Skeletal muscle tissue (tissue), 4 donors: ENCODE data around the gene BCL2L12. TPM values are rescaled to one million over a fixed set of nuclear protein-coding genes. Genes with fewer than 3 reads are reported as not detected.

Source experiments
- H3K27ac ChIP-seq: one replicate; pipeline ENCODE4 v1.7.0; 2013; ENCODE audit warnings: mild to moderate bottlenecking, low read depth, low read length, inconsistent platforms
- H3K27me3 ChIP-seq, 3 donors: one replicate each; pipeline ENCODE4 v1.7.0; 2013; ENCODE audit warnings: low read length in 3 of 3; ENCODE audit not compliant: control insufficient read depth in 3 of 3, insufficient read depth in 3 of 3
- H3K36me3 ChIP-seq, 3 donors: one replicate each; pipeline ENCODE4 v1.7.0; 2013; ENCODE audit warnings: low read length in 3 of 3; ENCODE audit not compliant: control insufficient read depth in 3 of 3, insufficient read depth in 3 of 3
- H3K4me1 ChIP-seq, 3 donors: one replicate each; pipeline ENCODE4 v1.7.0; 2013; ENCODE audit warnings: low read length in 3 of 3, mild to moderate bottlenecking in 3 of 3; ENCODE audit not compliant: control insufficient read depth in 3 of 3, insufficient read depth in 3 of 3
- H3K4me3 ChIP-seq, 3 donors: one replicate each; pipeline ENCODE4 v1.7.0; 2013; ENCODE audit warnings: low read length in 3 of 3
- H3K9ac ChIP-seq, 3 donors: one replicate each; pipeline ENCODE4 v1.7.0; 2013; ENCODE audit warnings: low read length in 3 of 3, mild to moderate bottlenecking in 3 of 3, moderate library complexity in 2 of 3, low read depth in 1 of 3
- H3K9me3 ChIP-seq, 3 donors: one replicate each; pipeline ENCODE4 v1.7.0; 2013; ENCODE audit warnings: low read length in 3 of 3; ENCODE audit not compliant: control insufficient read depth in 3 of 3
- total RNA-seq: library from RNA; depleted of rRNA; stranded (reverse); fragments of >200 nt; gene quantifications from one replicate; pipeline ENCODE4 v1.2.3, GENCODE V29; 2014
- donor health status: Osteomylitis.

Gene BCL2L12
- total RNA-seq, 1 donor from 2014 or later: 4.7 TPM

DNA sequence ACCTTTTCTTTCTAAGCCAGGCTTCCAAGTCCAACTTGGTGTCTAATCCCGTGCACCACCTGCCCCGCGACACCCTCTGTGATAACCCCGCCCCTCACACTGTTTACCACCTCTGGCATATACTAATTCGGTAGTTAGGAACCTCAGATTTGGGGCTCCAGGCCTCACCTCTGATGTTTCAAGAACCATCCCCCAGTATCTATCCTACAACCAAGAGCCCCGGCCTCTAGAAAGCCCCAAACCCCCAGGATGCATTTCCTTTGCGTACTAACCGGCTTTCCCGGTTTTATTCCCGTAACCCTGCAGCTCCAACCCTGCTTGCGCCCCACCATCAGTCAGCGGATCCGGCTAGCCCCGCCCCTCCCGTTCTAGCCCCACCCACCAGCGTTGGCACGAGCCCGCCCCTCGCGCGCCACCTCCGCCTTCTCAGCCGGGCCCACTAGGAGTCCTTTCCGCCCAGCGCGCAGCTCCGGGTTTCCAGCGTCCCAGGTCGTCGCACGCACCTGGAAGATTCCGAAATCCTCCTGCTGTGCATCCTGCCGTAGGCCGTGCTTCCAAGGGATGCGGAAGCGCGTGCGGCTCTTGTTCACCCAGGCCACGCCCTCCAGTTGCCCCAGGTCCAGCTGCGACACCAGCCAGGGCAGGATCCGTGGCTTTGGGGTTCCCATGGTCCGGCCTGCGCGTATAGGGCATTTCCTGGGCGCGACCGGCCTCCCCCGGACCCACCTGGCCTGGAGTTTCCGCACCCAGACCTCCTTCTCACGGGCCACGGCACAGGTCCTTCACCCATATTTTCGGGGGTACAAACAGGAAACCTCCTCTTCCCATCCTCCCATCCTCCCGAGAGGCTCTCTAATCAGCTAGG, 1.3 kb upstream of the BCL2L12 start:
- H3K9ac ChIP-seq: peak overlapping the region; percentile 87 to 91 (median 91)
- peaks cover 20 to 33% (median 28%) of the 10 kb centered on the region in 3 donors for H3K4me1 ChIP-seq
- H3K9me3 ChIP-seq: no peaks in the 10 kb centered on the region
- H3K4me3 ChIP-seq: peak overlapping the region; percentile 87 to 94 (median 91)
- peaks cover 26 to 33% (median 27%) of the 10 kb centered on the region in 3 donors for H3K36me3 ChIP-seq
- H3K27ac ChIP-seq: peak overlapping the region; percentile 90
- H3K27me3 ChIP-seq: no peaks in the 10 kb centered on the region

DNA sequence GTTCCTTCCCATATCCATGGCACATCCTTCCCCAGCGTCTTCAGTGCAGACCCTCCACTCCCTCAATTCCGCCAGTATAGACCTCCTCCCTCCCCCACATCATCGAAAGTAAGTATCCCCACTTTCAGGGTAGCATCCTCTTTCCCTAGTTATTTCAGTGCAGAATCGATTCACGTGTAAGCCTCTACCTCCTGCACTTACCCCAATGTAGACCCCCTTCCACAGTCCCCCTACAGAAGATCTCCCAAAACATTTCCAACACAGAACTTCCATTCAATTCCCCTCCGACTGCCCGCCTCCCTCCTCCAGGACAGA, 740 bp upstream of the BCL2L12 start:
- no peaks in the 10 kb centered on the region for H3K9me3 ChIP-seq
- peak overlapping the region; percentile 90 for H3K27ac ChIP-seq
- peaks cover 20 to 31% (median 23%) of the 10 kb centered on the region in 3 donors for H3K36me3 ChIP-seq
- no peaks in the 10 kb centered on the region for H3K27me3 ChIP-seq
- H3K4me1 ChIP-seq: peaks cover 20 to 33% (median 28%) of the 10 kb centered on the region in 3 donors
- H3K9ac ChIP-seq: peak overlapping the region; percentile 87 to 91 (median 91)
- H3K4me3 ChIP-seq: peak overlapping the region; percentile 87 to 94 (median 91)

GRCh38 chr19:49666120-49666444, 349 bp downstream of the BCL2L12 start:
- Histone ChIP-seq H3K9ac (peak overlapping the region; percentile 91), H3K27ac (peak overlapping the region; percentile 90), H3K4me3 (peak overlapping the region; percentile 87 to 94 (median 91))

DNA sequence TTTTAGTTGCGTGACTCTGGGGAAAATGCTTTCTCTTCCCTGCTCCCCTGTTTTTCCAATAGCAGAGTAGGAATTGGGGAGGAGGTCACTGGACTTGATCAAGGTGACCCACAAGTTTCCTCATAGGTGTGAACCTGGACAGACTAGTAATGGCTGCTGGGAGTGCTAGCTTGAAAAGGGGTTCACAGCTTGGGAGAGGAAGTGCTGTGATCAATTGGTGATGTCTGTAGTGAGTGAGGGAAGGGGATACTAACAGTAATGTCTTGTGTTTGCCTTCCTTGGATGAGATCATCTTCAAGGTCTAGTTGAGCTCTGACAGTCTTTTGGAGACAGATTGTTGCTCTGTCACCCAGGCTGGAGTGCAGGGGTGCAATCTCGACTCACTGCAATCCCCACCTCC, 1.7 kb downstream of the BCL2L12 start:
- H3K4me3 ChIP-seq: no peak overlapping the region
- peaks cover 27 to 38% (median 31%) of the 10 kb centered on the region in 3 donors for H3K4me1 ChIP-seq
- H3K9ac ChIP-seq: peak overlapping the region in 1 of 3 donors; percentile 33
- H3K27ac ChIP-seq: no peak overlapping the region
- H3K27me3 ChIP-seq: no peaks in the 10 kb centered on the region
- peaks cover 9 to 15% (median 9%) of the 10 kb centered on the region in 3 donors for H3K36me3 ChIP-seq
- H3K9me3 ChIP-seq: no peaks in the 10 kb centered on the region

More at GRCh38 chr19:49666120-49666444, 349 bp downstream of the BCL2L12 start:
- Histone ChIP-seq H3K27me3 (no peaks in the 10 kb centered on the region), H3K4me1 (peaks cover 20 to 33% (median 28%) of the 10 kb centered on the region in 3 donors), H3K36me3 (peaks cover 16 to 29% (median 20%) of the 10 kb centered on the region in 3 donors), H3K9me3 (no peaks in the 10 kb centered on the region)

DNA sequence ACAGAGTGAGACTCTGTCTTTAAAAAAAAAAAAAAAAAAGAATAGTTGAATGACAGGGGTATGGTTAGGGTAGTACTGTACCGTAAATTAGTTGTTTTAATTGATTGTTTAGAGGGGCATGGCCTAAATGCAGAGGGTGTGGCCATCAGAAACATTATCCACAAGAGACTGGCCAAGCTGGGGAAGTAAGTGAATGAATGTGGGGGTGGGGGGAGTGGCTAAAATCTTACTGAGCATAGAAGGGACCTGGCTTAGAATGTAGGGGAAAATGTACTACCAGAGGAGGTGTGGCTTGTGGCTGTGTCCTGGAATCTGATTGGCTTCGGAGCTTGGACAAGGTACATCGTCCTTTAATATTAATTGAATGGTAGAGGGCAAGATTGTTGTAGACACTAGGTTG, 3.8 kb downstream of the BCL2L12 start:
- peaks cover 3 to 10% (median 3%) of the 10 kb centered on the region in 3 donors for H3K36me3 ChIP-seq
- H3K4me1 ChIP-seq: peaks cover 20 to 25% (median 22%) of the 10 kb centered on the region in 3 donors
- no peaks in the 10 kb centered on the region for H3K9me3 ChIP-seq
- no peak overlapping the region for H3K27ac ChIP-seq
- H3K27me3 ChIP-seq: no peaks in the 10 kb centered on the region
- no peak overlapping the region for H3K4me3 ChIP-seq
- H3K9ac ChIP-seq: no peak overlapping the region

GRCh38 chr19:49672131-49672919, 6.6 kb downstream of the BCL2L12 start:
- H3K27ac ChIP-seq: peak overlapping the region; percentile 64
- H3K36me3 ChIP-seq: peaks cover 3 to 10% (median 3%) of the 10 kb centered on the region in 3 donors
- H3K4me3 ChIP-seq: peak overlapping the region in 2 of 3 donors; percentile 40 to 58
- H3K4me1 ChIP-seq: peaks cover 8 to 11% (median 10%) of the 10 kb centered on the region in 3 donors
- H3K9me3 ChIP-seq: no peaks in the 10 kb centered on the region
- peak overlapping the region in 2 of 3 donors; percentile 62 to 80 for H3K9ac ChIP-seq
- H3K27me3 ChIP-seq: no peaks in the 10 kb centered on the region

- H3K9me3 ChIP-seq: no peaks in the 10 kb centered on the region
- H3K4me1 ChIP-seq: peaks cover 38 to 46% (median 39%) of the 10 kb centered on the region in 3 donors
- H3K9ac ChIP-seq: peak overlapping the region; percentile 55 to 97 (median 93)
- H3K36me3 ChIP-seq: peaks cover 0 to 5% (median 0%) of the 10 kb centered on the region in 3 donors
- no peaks in the 10 kb centered on the region for H3K27me3 ChIP-seq
- H3K4me3 ChIP-seq: peak overlapping the region; percentile 56 to 81 (median 81)
- peak overlapping the region; percentile 92 for H3K27ac ChIP-seq
Measured at GRCh38 chr19:49676136-49676783, 10.5 kb downstream of the BCL2L12 start.

DNA sequence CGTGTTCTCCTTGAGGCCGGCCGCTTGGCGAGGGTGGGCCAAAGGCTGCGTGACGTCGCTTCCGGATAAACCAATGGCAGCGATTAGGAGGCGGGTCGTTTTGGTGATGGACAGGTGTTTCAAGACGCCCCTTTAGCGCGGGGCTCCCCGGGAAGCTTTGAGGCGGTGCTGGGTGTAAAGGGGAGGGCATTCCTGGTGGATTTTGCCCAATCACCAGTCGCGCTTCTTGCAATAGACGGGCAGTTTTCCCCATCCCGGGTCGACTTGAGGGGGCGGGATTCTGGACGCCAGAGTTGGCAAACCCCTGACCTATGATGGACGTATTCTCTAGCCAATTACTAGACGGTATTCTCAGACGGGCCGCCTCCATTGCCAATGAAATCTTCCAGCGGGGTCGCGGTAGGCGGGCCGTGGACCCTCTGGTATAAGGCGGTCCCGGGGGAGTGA, 11.1 kb downstream of the BCL2L12 start:
- peaks cover 40 to 49% (median 40%) of the 10 kb centered on the region in 3 donors for H3K4me1 ChIP-seq
- peak overlapping the region; percentile 93 to 99 (median 98) for H3K4me3 ChIP-seq
- peak overlapping the region; percentile 98 for H3K27ac ChIP-seq
- H3K36me3 ChIP-seq: peaks cover 2 to 7% (median 2%) of the 10 kb centered on the region in 3 donors
- no peaks in the 10 kb centered on the region for H3K9me3 ChIP-seq
- peak overlapping the region; percentile 98 to 100 (median 99) for H3K9ac ChIP-seq
- no peaks in the 10 kb centered on the region for H3K27me3 ChIP-seq

DNA sequence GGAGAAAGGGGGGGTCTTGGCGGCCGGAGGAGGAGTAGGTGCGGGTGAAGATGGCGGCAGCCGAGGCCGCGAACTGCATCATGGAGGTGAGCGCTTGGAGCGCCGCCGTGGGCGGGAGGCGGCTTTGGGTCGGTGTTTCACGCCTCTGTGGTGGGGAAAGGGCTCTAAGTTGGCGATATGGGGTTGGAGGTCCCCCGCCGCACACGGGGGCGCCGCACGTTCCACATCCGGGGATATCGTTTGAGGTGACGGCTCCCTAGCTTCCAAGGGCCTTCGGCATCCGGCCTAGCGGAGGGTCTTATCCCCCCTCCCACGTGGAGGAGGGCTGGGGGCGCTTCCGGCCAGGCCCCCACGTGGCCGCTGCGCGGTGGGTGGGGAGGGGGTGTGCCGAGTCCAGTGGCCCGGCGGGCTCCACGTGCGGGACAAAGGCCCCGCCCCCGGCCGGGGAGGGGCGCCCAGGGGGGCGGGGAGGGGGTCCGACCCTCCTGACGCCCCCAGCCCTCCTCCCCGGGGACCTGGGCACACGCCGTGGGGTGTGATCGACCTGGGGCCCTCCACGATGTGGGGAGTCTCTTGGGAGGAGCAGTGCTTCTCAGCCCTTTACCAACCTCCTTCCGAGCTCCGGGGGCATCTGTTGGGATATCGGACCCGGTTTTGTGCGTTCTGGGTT, 11.6 kb downstream of the BCL2L12 start, which contains the start of gene PRMT1:
Gene PRMT1 (plus strand): TSS at position 41 of the 670 bp plus-strand sequence. CDS start 10 bp downstream, at position 51.
- no peaks in the 10 kb centered on the region for H3K27me3 ChIP-seq
- no peaks in the 10 kb centered on the region for H3K9me3 ChIP-seq
- peak within 1 kb of the TSS; percentile 98 for H3K27ac ChIP-seq
- H3K4me3 ChIP-seq: peak within 1 kb of the TSS; percentile 93 to 99 (median 98)
- peak within 1 kb of the TSS; percentile 98 to 100 (median 99) for H3K9ac ChIP-seq
- H3K36me3 ChIP-seq: peaks cover 7 to 12% (median 8%) of the 10 kb centered on the region in 3 donors
- peaks cover 39 to 50% (median 40%) of the 10 kb centered on the region in 3 donors for H3K4me1 ChIP-seq
